HG02623 (cell line): Measurements from ENCODE around the gene KCNAB1.
"Not testable (repeated sequence)": the region's sequence is repeated elsewhere in the genome, so short reads cannot be mapped to it uniquely, and the experiment has no call there.

ENCODE experiments used
- ATAC-seq: cut with Tn5 transposase; IDR thresholded peaks from one replicate; pipeline ENCODE4 v1.9.1; 2021; ENCODE audit warnings: moderate library complexity; ENCODE audit not compliant: unreplicated experiment

The KCNAB1 gene

GRCh38 chr3:156216216-156216615, 95.8 kb downstream of the KCNAB1 start:
- ATAC-seq: no peak

- no peak for ATAC-seq
Observed at GRCh38 chr3:156216852-156217251, 96.5 kb downstream of the KCNAB1 start.

GRCh38 chr3:156217674-156218352, 97.4 kb downstream of the KCNAB1 start:
- no peak for ATAC-seq

GRCh38 chr3:156218353-156218744, 98.0 kb downstream of the KCNAB1 start:
- ATAC-seq: no peak

- not testable (repeated sequence) for ATAC-seq
Observed at GRCh38 chr3:156222381-156222780, 102.0 kb downstream of the KCNAB1 start.

GRCh38 chr3:156224046-156224445, 103.7 kb downstream of the KCNAB1 start:
- not testable (repeated sequence) for ATAC-seq

- no peak for ATAC-seq
Observed at GRCh38 chr3:156226676-156227420, 106.5 kb downstream of the KCNAB1 start.

GRCh38 chr3:156227704-156228103, 107.3 kb downstream of the KCNAB1 start:
- ATAC-seq: no peak

GRCh38 chr3:156230278-156230900, 110.0 kb downstream of the KCNAB1 start:
- ATAC-seq: no peak

GRCh38 chr3:156231221-156231620, 110.8 kb downstream of the KCNAB1 start:
- ATAC-seq: not testable (repeated sequence)

- no peak for ATAC-seq
Observed at GRCh38 chr3:156233876-156234275, 113.5 kb downstream of the KCNAB1 start.

GRCh38 chr3:156236556-156237260, 116.3 kb downstream of the KCNAB1 start:
- ATAC-seq: no peak

- no peak for ATAC-seq
Observed at GRCh38 chr3:156240642-156241041, 120.3 kb downstream of the KCNAB1 start.

GRCh38 chr3:156246961-156247725, 126.8 kb downstream of the KCNAB1 start:
- no peak for ATAC-seq

- no peak for ATAC-seq
Observed at GRCh38 chr3:156250550-156250949, 130.2 kb downstream of the KCNAB1 start.

GRCh38 chr3:156251424-156251823, 131.0 kb downstream of the KCNAB1 start:
- no peak for ATAC-seq

- no peak for ATAC-seq
Observed at GRCh38 chr3:156252656-156253055, 132.3 kb downstream of the KCNAB1 start.

- ATAC-seq: no peak
Observed at GRCh38 chr3:156253150-156253549, 132.8 kb downstream of the KCNAB1 start.

- no peak for ATAC-seq
Observed at GRCh38 chr3:156256256-156256655, 135.9 kb downstream of the KCNAB1 start.

- ATAC-seq: no peak
Observed at GRCh38 chr3:156256945-156257344, 136.6 kb downstream of the KCNAB1 start.

GRCh38 chr3:156258301-156258700, 137.9 kb downstream of the KCNAB1 start:
- ATAC-seq: no peak
